ENCODE data around the gene TMEM132A.

Gene TMEM132A

GRCh38 chr11:60936467-60937143, 12.3 kb downstream of the TMEM132A start:
- no peak for DNase-seq (ENCODE audit: low read depth)

GRCh38 chr11:60937144-60937527, 12.9 kb downstream of the TMEM132A start:
- no peak for DNase-seq (ENCODE audit: low read depth)
- H3K4me3 ChIP-seq (ENCODE audit: low read length), result no peak overlapping the region
- no peak for TF ChIP-seq CTCF (IDR thresholded peaks at IDR 0.05; ENCODE audit: insufficient read depth, low read depth, low read length, missing control alignments)

More at GRCh38 chr11:60936467-60937143, 12.3 kb downstream of the TMEM132A start:
- no peak overlapping the region for H3K4me3 ChIP-seq (ENCODE audit: low read length)
- no peak for TF ChIP-seq CTCF (IDR thresholded peaks at IDR 0.05; ENCODE audit: insufficient read depth, low read depth, low read length, missing control alignments)

- no peak overlapping the region for H3K4me3 ChIP-seq (ENCODE audit: low read length)
- DNase-seq (ENCODE audit: low read depth), result no peak
- TF ChIP-seq CTCF (IDR thresholded peaks at IDR 0.05; ENCODE audit: insufficient read depth, low read depth, low read length, missing control alignments), result no peak
These were observed 13.6 kb downstream of the TMEM132A start for GRCh38 chr11:60937811-60938210.

- no peak for DNase-seq (ENCODE audit: low read depth)
- no peak for TF ChIP-seq CTCF (IDR thresholded peaks at IDR 0.05; ENCODE audit: insufficient read depth, low read depth, low read length, missing control alignments)
- no peak overlapping the region for H3K4me3 ChIP-seq (ENCODE audit: low read length)
These were observed 14.2 kb downstream of the TMEM132A start for GRCh38 chr11:60938500-60938899.

GRCh38 chr11:60939301-60939700, 15.0 kb downstream of the TMEM132A start:
- no peak for DNase-seq (ENCODE audit: low read depth)
- no peak for TF ChIP-seq CTCF (IDR thresholded peaks at IDR 0.05; ENCODE audit: insufficient read depth, low read depth, low read length, missing control alignments)
- H3K4me3 ChIP-seq (ENCODE audit: low read length), result no peak overlapping the region

GRCh38 chr11:60939855-60940254, 15.6 kb downstream of the TMEM132A start:
- H3K4me3 ChIP-seq (ENCODE audit: low read length), result no peak overlapping the region
- DNase-seq (ENCODE audit: low read depth), result peak; percentile 49
- no peak for TF ChIP-seq CTCF (IDR thresholded peaks at IDR 0.05; ENCODE audit: insufficient read depth, low read depth, low read length, missing control alignments)

All from epithelial cell of esophagus (primary cell).